HG02938 (cell line): ENCODE data around the gene RGS6.

Experiments used
- ATAC-seq: cut with Tn5 transposase; IDR thresholded peaks from one replicate; pipeline ENCODE4 v1.9.1; 2021; ENCODE audit warnings: mild to moderate bottlenecking, moderate library complexity; ENCODE audit not compliant: unreplicated experiment

Gene RGS6

DNA sequence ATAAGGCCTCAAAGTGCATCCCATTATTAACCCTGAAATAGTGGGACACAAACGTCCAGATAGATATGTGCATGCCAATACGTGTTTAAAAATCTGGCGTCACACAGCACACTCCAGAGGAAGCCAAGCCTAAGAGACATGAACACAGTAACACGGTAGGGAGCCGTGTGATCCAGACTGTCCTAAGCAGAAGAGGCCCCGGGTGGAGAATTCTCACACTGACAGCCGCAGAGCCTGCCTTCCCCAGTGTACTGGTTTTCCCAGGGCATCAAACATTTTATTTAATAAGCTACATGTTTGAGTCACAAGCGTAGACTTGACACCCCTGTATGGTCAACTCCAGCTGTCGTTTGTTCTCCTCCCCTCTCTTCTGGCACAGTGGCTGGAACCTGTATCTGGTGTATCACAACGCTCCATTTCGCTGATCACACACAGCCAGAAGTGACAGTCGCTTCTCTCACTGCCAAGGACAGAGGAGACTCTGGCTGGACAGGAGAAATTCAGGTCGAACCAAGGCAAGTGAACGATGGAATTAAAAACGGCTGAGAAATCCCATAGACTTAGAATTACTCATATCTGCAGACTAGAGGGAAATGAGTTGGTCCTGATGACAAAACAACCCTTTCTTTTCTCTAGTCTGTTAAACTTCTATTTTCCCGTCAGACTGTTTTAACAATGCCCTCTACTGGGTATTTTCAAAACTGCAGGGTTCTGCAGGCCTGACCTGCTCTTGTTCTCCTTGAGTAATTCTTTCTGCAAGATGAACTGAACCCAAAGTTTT is 359.9 kb downstream of the RGS6 start:
- no peak for ATAC-seq

DNA sequence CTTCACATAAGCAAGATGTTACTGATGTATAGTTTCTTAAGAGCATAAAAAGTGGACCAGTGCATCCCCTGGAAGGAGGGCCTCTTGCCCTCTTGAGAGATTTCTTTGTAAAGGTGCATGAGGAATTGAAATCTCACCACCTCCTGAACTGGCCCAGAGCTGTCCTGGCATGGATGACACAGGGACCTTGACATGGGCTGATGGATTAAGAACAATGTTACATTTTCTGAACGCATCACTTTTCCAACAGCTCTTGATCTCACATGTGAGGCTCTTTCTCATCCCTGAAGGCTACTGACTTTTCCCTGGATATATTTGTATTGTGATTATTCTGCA is 360.4 kb downstream of the RGS6 start:
- ATAC-seq, result no peak

DNA sequence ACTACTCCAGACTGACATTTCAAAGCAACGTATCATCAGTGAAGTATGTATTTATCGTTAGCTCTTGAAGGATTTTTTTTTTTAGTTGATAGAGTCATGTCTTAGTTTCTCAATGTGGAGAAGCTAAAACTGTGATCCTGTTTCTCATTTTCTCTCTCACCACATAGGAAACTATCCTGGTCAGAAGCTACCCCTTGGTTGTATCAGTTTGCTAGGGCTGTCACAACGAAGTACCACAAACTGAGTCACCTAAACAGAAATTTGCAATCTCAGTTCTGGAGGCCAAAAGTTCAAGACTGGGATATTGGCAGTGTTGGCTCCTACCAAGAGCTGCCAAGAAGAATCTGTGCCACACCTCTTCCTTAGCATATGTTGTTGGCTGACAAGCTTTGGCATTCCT is 369.1 kb downstream of the RGS6 start:
- no peak for ATAC-seq

DNA sequence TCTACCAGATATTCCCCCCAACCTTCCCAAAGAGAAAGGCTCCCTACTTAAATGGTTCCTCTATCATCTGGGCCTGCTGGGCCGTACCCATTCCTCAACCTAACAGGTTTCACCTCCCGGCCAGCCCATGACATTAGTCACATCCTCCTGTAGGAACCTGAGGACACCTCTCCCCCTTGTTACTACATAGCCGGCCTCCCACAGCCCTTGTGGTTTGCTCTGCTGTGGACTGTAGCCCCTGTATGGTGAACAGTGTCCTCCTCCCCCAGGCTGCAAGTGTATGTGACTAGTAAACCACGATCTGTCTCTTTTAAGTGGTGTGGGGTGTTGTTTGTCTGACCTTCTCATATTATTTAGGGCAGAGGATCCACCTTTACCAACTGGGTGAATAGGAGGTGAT is 371.7 kb downstream of the RGS6 start:
- no peak for ATAC-seq

- ATAC-seq, result no peak
Observed at GRCh38 chr14:72305561-72305960, 373.3 kb downstream of the RGS6 start.

GRCh38 chr14:72308967-72309485 is 376.8 kb downstream of the RGS6 start:
- no peak for ATAC-seq

DNA sequence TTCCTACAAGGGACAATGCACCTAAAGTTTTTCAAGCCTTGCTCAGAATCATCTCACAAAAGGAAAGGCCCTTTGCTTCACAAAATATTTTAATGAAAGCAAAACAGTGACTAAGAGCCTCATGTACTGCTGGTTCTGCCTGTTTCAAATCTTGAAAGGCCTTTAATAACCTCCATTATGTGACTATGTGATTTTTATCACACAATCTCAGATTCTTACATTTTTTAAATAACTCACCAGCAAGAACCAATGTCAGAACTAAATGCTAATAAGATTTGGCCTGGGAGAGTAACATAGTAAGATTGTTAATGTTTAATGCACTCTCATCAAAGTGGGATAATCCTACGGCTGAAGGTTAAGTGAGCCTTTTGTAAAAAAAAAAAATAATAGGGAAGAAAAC is 378.9 kb downstream of the RGS6 start:
- ATAC-seq, result no peak

GRCh38 chr14:72311516-72311915 is 379.3 kb downstream of the RGS6 start:
- ATAC-seq, result no peak

DNA sequence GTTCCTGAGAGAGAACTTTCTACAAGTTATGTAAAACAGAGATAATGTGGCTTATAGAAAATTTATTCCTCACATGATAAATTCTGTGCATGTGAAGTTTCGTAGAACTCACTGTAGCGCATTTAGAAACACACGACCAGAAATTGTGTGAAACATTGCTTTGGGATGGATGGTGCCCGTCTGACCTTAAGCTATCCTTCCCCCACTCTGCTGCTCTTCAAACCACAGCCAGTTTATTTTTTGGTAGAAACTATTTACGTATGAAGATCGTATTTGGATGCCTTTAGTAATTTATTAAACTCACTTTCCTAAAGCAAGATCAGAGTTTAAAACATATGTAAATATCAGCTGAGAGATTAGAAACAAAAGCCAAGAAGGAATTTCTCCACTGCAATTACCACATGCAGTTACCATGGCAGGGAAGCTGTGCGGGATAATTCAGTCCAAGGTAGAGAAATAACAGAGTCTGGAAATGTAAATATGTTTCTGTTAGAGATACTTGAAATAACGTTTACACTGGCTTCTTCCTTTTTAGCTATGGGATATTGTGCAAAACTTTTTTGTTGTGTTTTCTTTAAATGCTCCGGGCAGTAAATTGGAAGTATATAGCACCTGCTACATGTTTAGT is 382.7 kb downstream of the RGS6 start:
- ATAC-seq, result no peak

DNA sequence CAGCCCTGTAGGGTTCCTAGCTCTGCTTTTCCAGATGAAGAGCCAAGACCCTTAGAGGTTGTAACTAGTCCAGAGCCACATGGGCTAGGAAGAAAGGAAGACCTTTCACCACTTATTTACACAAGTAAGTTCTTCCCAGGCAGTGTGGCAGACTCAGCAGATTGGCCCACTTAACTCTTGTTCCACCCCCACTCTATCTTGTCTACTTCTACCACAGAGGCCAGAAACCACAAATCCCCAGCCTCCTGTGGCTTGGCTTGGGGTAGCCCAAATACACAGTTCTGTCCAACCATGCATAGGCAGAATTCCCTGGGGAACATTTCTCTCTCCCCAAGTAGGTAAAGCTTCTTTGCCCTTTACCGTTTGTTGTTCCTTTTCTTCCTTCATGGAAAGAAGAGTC is 383.5 kb downstream of the RGS6 start:
- no peak for ATAC-seq

GRCh38 chr14:72318648-72319047 is 386.4 kb downstream of the RGS6 start:
- ATAC-seq, result no peak

DNA sequence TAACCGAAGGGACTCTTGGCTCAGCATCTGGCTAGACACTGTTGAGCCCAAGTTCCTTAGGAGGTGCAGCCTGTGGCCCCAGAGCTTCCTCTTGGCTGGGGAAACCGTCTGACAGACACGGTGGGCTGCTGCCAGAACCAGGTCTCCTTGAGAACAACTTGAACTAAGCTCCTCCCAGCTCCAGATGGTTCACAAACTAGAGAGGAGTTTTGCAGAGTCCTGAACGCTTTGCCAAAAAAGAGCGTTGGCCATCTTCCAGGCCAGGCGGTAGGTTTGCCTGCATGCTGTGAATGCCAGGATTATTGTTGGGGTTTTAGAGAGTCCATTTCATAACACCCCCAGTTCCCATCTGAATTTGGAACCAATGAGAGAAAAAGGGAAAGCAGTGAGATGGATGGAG is 399.8 kb downstream of the RGS6 start:
- ATAC-seq, result no peak

DNA sequence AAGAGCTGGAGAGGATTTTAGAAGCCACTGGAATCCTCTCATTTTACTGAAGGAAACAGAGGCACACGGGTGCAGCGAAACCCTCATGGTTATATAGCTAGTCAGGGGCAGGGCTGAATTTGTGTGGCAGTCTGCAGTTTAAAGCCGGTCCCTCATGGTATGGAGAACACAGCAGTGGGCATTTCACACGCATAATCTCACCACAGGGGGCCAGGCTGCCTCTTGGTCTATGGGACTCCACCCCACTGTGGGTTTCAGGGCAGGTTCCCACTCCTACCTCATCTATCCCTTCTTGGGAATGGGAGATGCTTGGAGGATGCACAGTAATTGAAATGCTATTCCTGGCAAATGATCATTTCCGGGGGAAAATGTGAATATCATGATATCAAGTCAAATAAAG is 400.6 kb downstream of the RGS6 start:
- no peak for ATAC-seq

GRCh38 chr14:72333357-72333756 is 401.1 kb downstream of the RGS6 start:
- no peak for ATAC-seq

- ATAC-seq, result no peak
Observed at GRCh38 chr14:72336311-72336980, 404.2 kb downstream of the RGS6 start.

- no peak for ATAC-seq
Observed at GRCh38 chr14:72341237-72341636, 409.0 kb downstream of the RGS6 start.

DNA sequence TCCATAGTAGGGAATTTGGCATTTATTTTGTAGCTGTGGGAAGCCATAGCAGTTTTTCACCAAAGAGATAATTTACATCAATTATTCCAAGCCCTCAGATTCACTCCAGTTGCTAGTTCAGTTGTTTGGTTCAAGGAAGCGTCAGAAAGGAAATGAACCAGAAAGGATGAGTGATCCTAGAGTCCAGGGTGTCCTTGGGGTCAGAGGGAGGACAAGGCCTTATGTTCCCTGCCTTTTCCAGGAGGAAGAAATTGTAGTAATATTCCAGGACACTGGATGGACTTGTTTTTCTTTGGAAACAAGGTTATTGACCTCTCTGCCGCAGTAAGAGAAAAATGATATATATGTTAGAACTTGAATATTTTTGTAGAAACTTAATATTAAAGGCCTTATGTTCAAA is 409.5 kb downstream of the RGS6 start:
- ATAC-seq, result no peak

- no peak for ATAC-seq
Observed at GRCh38 chr14:72347118-72347517, 414.9 kb downstream of the RGS6 start.

DNA sequence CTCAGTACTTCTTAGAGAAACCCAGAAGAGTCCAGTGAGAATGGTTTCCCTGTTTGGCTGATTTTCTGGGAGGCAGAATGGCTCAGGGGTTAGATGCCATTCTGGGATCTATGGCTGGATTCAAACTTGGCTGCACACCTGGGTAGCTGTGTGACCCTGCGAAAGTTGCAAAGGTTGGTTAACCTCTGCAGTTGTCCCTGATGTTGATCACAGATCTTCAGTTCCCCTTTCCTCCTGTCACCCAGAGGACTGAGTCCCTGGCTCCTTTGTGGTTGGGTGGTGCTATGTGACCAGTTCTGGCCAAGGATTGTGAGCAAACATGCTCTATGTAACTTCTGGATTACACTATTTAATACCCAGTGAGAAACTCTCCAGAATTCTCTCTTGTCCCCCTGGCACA is 418.0 kb downstream of the RGS6 start:
- no peak for ATAC-seq

DNA sequence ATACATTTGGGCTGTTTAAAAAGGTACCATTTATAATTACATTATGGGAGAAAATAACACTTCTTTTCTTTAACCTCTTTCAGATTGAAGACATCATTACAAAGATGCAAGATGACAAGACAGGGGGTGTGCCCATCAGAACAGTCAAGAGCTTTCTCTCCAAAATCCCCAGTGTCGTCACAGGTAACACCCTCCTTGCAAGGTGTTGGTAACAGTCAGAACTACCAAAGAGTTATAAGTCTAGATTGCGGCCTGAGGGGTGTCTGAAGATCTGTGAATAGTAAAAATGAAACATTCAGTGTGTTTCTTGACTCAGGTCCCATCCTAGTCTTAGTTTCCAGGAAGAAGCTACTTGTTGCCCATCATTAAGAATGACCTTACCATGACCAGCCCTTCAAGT is 419.8 kb downstream of the RGS6 start:
- no peak for ATAC-seq

- no peak for ATAC-seq
Observed at GRCh38 chr14:72366619-72367018, 434.4 kb downstream of the RGS6 start.

DNA sequence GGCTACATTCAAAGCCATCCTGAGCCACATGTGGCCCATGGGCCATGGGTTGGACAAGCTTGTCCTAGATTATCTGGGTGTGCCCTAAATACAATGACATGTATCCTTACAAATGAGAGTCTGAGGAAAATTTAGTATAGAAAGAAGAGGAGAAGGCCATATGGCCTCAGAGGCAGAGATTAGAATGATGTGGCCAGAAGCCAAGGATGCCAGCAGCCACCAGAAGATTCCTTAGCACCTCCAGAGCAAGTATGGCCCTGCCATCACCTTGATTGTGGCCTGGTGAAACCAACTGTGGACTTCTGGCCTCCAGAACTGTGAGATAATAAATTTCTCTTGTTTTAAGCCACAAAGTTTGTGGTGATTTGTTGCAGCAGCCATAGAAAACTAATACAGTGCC is 436.9 kb downstream of the RGS6 start:
- no peak for ATAC-seq
